ENCODE results near the gene STARD7.

Gene STARD7

GRCh38 chr2:96253006-96253405, 44.4 kb upstream of the STARD7 start:
- no peak for TF ChIP-seq CTCF (conservative IDR thresholded peaks at IDR 0.05; ENCODE audit: low read depth, low read length)
- Histone ChIP-seq H3K4me3 (IDR thresholded peaks at IDR 0.05; ENCODE audit: insufficient read depth, low read depth, low read length) (no peak overlapping the region), H3K4me2 (no peak overlapping the region), H3K9ac (no peak overlapping the region), H3K79me2 (ENCODE audit: insufficient read depth, low read depth) (no peaks in the 10 kb centered on the region), H3K4me1 (ENCODE audit: low read depth, poor library complexity, severe bottlenecking) (no peaks in the 10 kb centered on the region), H3K36me3 (ENCODE audit: insufficient read depth) (no peaks in the 10 kb centered on the region), H4K20me1 (ENCODE audit: insufficient read depth) (no peaks in the 10 kb centered on the region), H3K27me3 (ENCODE audit: insufficient read depth, low read depth) (no peaks in the 10 kb centered on the region), H3K27ac (no peak overlapping the region), H2AFZ (ENCODE audit: low read depth) (no peak overlapping the region)

- Histone ChIP-seq H3K27ac (no peak overlapping the region), H3K9ac (no peak overlapping the region)
Measured at GRCh38 chr2:96252526-96252925, 43.9 kb upstream of the STARD7 start.

GRCh38 chr2:96251721-96252292, 43.2 kb upstream of the STARD7 start:
- H3K4me1 ChIP-seq (ENCODE audit: low read depth, poor library complexity, severe bottlenecking): no peaks in the 10 kb centered on the region
- H2AFZ ChIP-seq (ENCODE audit: low read depth): no peak overlapping the region
- H3K27me3 ChIP-seq (ENCODE audit: insufficient read depth, low read depth): no peaks in the 10 kb centered on the region
- H3K27ac ChIP-seq: no peak overlapping the region
- H4K20me1 ChIP-seq (ENCODE audit: insufficient read depth): no peaks in the 10 kb centered on the region
- H3K9ac ChIP-seq: no peak overlapping the region
- no peak overlapping the region for H3K4me3 ChIP-seq (IDR thresholded peaks at IDR 0.05; ENCODE audit: insufficient read depth, low read depth, low read length)
- H3K36me3 ChIP-seq (ENCODE audit: insufficient read depth): no peaks in the 10 kb centered on the region
- H3K79me2 ChIP-seq (ENCODE audit: insufficient read depth, low read depth): no peaks in the 10 kb centered on the region
- TF ChIP-seq CTCF (conservative IDR thresholded peaks at IDR 0.05; ENCODE audit: low read depth, low read length): no peak
- H3K4me2 ChIP-seq: no peak overlapping the region

More at GRCh38 chr2:96252526-96252925, 43.9 kb upstream of the STARD7 start:
- H3K4me3 ChIP-seq (IDR thresholded peaks at IDR 0.05; ENCODE audit: insufficient read depth, low read depth, low read length): no peak overlapping the region
- H3K79me2 ChIP-seq (ENCODE audit: insufficient read depth, low read depth): no peaks in the 10 kb centered on the region
- H3K36me3 ChIP-seq (ENCODE audit: insufficient read depth): no peaks in the 10 kb centered on the region
- H3K27me3 ChIP-seq (ENCODE audit: insufficient read depth, low read depth): no peaks in the 10 kb centered on the region
- no peaks in the 10 kb centered on the region for H3K4me1 ChIP-seq (ENCODE audit: low read depth, poor library complexity, severe bottlenecking)
- no peak overlapping the region for H2AFZ ChIP-seq (ENCODE audit: low read depth)
- H4K20me1 ChIP-seq (ENCODE audit: insufficient read depth): no peaks in the 10 kb centered on the region
- H3K4me2 ChIP-seq: no peak overlapping the region
- no peak for TF ChIP-seq CTCF (conservative IDR thresholded peaks at IDR 0.05; ENCODE audit: low read depth, low read length)

- TF ChIP-seq CTCF (conservative IDR thresholded peaks at IDR 0.05; ENCODE audit: low read depth, low read length): no peak
- H2AFZ ChIP-seq (ENCODE audit: low read depth): no peak overlapping the region
Measured at GRCh38 chr2:96250188-96250587, 41.6 kb upstream of the STARD7 start.

More at GRCh38 chr2:96250188-96250587, 41.6 kb upstream of the STARD7 start:
- peaks cover 6% of the 10 kb centered on the region for H3K4me1 ChIP-seq (ENCODE audit: low read depth, poor library complexity, severe bottlenecking)
- H3K4me2 ChIP-seq: no peak overlapping the region
- H3K27me3 ChIP-seq (ENCODE audit: insufficient read depth, low read depth): no peaks in the 10 kb centered on the region
- no peaks in the 10 kb centered on the region for H3K79me2 ChIP-seq (ENCODE audit: insufficient read depth, low read depth)
- no peak overlapping the region for H3K27ac ChIP-seq
- no peaks in the 10 kb centered on the region for H4K20me1 ChIP-seq (ENCODE audit: insufficient read depth)
- no peaks in the 10 kb centered on the region for H3K36me3 ChIP-seq (ENCODE audit: insufficient read depth)
- no peak overlapping the region for H3K4me3 ChIP-seq (IDR thresholded peaks at IDR 0.05; ENCODE audit: insufficient read depth, low read depth, low read length)
- H3K9ac ChIP-seq: no peak overlapping the region

All from KMS-11 (cell line).